ENCODE measurements around the gene ZNF777.
"Not testable (repeated sequence)": the region's sequence is repeated elsewhere in the genome, so short reads cannot be mapped to it uniquely, and the experiment has no call there.

The ZNF777 gene

DNA sequence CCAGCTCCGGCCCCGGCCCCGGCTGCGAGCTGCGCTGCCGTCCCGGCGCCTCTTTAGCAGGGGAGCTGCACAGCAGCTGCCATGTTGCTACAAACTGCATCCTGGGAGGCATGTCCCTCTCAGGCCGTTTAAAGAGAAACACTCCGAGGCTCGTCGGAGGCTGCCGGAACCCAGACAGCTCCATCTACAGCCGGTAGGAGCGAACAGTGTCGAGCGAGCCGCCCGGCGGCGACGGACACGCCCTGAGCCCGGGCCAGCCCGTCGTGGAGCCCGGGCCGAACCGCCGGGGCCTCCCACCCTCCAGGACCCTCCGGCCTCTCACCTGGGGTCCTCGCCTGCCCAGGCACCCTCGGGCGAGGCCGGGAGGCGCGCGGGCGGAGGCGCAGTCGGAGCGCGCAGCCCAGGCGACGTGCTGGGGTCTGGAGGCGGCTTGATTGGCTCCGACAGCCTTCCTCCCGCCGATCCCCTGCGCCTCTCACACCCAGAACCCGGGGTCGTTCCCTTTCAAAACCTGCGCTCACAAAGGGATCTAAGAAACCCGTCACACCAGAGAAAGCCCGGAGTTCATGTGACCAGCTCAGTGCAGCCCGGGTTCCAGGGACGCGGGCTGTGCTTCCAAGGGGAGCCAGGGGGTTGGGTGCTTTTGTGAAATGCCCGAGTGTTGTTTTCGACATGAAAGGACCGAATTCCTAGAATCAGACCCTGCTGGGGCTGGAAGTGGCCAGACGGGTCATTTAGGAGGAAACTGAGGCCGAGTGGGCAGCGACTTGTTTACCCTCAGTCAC is at the start of gene ZNF777:
ZNF777 (minus strand) TSS at position 570 of the 785 bp plus-strand sequence. CDS start 5,040 bp downstream, outside the sequence.
- in situ Hi-C loops (cut with MboI; ENCODE audit: low sequenced_read_pairs), result no loop called here

DNA sequence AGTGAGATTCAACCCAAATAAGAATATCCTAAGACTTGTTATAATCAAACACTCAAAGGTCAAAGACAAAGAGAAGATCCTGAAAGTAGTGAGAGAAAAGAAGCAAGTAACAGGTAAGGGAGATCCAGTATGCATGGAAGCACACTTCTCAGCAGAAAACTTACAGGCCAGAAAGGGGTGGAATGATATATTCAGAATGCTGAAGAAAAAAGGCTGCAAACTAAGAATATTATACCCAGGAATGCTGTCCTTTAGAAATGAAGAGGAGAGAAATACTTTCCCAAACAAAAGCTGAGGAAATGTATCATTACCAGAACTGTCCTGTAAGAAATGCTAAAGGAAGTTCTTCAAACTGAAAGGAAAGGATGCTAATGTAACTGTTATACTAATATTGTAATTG is 49.4 kb upstream of the ZNF777 start:
- in situ Hi-C loops (cut with MboI; ENCODE audit: low sequenced_read_pairs), result no loop called here

DNA sequence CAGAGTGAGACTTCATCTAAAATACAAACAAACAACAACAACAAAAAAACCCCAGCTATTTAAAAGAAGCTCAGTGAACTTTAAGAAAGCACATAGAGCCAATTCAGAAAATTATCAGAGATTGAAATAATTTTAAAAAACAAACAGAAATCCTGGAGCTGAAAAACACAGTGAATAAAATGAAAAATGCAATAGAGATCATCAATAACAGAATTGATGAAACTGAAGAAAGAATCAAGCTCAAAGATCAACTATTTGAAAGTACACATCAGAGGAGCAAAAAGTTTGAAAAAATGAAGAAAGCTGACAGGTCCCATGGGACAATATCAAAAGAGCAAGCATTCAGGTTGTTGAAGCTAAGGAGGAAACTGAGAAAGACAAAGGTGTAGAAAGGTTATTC is 48.9 kb upstream of the ZNF777 start:
- in situ Hi-C loops (cut with MboI; ENCODE audit: low sequenced_read_pairs), result no loop called here

DNA sequence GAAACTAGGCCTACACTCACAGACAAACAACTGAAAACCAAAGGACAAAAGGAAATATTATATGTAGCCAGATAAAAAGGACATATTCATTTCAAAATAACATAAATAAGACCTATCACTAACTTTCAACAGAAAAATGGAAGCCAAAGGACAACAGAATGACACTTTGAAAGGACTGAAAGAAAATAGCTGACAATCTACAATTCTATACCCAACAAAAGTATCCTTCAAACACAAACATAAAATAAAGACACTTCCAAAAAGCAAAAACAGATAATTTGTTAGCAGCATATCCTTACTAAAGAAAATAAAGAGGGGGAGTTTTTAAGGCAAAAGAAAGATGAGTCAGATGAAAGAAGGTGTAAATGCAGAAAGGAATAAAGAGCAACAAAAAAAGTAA is 44.7 kb upstream of the ZNF777 start:
- in situ Hi-C loops (cut with MboI; ENCODE audit: low sequenced_read_pairs), result no loop called here

DNA sequence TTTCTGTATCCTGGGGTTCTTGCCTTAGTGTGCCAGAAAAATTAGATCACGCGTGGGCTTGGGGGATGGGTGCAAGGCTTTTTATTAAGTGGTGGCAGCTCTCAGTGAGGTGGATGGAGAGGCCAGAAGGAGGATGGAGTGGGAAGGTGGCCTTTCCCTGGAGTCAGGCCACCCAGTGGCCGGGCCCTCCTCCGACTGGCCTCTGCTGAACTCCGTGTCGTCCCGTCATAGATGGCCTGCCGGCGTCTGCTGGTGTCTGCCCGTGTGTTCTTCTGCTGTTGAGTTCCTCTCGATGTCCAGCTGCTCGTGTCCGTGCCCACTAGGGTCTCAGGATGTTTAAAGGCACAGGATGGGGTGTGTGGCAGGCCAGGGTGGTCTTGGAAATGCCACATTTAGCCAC is 40.8 kb upstream of the ZNF777 start:
- in situ Hi-C loops (cut with MboI; ENCODE audit: low sequenced_read_pairs), result no loop called here

DNA sequence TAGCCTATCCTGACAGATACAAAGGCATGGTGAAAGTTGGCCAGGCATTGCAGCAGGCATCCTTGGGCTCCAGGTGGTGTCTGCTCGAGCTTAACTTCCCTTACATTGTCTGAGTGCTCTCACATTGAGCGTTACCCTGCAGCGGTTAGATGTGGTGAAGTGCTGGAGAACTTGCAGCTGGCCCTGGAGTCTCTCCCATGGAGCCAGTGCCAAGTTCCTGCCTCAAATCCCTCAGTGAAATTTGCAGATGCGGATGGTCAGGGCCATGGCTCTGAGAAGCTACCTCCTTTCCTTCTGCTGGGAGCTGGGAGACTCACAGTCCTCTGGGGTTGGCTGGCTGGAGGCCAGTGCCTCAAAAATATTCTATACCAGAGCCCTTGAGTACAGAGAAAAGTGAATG is 40.0 kb upstream of the ZNF777 start:
- in situ Hi-C loops (cut with MboI; ENCODE audit: low sequenced_read_pairs), result no loop called here

DNA sequence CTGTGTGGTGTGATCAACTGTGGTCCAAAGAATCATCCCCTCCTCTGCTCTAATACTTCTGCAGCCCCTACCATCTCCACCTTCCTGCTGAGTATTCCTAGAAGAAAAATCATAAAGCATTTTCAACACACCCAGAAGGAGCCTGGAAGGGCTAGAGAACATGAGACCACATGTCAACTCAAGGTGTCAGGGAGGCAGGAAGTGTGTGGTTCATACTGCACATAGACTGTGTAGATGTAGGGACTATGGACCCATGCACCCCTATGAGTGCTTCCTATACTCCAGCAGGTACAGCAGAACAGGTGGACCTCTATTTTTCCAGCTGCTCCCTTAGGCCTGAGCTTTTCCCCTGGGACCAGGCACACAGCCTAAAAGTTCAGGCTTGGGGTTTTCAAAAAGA is 39.3 kb upstream of the ZNF777 start:
- in situ Hi-C loops (cut with MboI; ENCODE audit: low sequenced_read_pairs), result no loop called here

DNA sequence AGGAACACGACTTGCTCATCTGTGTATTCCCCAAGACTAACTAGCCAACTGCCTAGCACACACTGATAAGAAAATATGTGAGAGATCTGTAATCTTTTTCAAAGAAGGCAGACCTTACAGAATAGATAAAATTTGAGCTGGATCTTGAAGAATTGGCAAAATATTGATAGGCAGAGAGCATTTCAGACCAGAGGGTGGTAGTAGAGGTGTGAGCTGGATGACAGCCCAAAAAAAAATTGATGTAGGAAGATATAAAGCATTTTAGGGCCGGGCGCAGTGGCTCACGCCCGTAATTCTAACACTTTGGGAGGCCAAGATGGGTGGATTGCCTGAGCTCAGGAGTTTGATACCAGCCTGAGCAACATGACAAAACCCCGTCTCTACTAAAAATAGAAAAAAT is 37.9 kb upstream of the ZNF777 start:
- in situ Hi-C loops (cut with MboI; ENCODE audit: low sequenced_read_pairs), result no loop called here

DNA sequence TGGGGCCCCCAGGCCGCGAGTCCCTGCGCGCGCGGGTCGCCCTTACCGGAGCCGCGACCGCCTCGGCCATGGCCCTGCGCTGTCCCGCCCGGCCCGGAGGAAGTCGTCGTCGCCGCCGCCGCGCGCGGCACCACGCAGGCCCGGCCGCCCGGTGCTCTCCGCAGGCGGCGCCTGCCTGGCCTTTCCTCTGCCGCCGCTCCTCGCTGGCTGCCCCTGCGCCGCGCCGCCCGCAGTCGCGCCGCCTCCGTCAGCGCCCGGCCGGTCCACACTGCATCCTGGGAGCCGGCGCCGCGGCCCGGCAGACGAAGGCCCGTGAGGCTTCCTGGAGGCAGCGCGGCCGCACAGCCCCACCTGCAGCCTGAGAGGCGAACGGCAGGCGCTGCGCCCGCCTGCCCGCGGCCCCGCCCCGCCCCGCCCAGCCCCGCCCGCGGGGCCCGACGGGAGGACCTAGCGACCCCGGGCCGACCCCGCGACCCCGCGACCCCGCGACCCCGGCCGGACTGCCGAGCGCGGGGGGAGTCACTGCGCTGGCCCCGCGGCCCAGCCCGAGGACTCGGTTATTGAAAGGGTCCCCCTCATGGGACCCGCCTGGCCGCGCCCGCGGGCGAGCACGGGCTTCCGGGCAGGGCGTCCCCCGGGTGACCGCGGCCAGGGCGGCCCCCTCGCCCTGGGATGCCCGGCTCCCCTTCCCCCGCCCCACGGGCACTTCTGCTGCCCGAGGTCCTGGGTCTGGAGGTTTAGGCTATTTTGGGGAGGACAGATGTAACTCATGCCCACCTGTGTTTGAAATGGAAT is 36.8 kb upstream of the ZNF777 start, which contains the start of gene ZNF746:
ZNF746 (minus strand) TSS at position 343 of the 795 bp plus-strand sequence; CDS start at position 70, 273 bp downstream.
- in situ Hi-C loops (cut with MboI; ENCODE audit: low sequenced_read_pairs), result no loop called here

DNA sequence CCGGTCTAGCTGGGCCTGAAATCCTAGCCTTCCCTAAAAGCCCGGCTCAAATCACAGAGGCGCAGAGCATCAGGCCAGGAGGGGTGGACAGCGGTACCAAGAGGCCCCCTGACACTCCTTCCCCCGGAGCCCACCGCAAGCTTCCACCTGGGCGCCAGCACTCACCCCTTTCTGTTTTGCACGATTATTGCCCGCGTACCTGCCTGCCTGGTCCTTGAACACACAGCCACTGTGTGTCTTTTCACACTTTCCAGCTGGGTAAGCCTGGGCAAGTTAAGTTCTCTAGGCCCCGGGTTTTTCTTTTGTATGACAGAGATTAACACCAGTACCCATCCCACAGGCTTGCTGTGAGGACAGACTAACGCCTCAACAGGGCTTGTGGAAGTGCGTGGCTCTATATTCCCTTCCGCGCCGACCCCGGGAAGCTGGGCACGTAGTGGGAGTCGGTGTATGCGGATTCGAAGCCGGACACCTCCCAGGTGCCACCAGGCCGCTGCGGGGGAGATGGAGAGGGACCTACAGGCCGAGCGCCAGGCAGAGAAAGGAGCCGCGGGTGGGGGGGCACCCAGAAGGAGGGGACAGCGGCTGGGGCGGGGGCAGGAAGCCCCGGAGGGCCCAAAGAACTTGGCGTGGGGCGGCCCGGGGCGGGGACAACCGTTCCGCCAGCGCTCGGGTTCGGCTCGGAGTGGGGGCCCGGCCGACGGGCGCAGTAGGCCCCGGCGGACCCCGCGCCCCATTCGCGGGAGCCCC is 36.0 kb upstream of the ZNF777 start:
- in situ Hi-C loops (cut with MboI; ENCODE audit: low sequenced_read_pairs), result no loop called here

DNA sequence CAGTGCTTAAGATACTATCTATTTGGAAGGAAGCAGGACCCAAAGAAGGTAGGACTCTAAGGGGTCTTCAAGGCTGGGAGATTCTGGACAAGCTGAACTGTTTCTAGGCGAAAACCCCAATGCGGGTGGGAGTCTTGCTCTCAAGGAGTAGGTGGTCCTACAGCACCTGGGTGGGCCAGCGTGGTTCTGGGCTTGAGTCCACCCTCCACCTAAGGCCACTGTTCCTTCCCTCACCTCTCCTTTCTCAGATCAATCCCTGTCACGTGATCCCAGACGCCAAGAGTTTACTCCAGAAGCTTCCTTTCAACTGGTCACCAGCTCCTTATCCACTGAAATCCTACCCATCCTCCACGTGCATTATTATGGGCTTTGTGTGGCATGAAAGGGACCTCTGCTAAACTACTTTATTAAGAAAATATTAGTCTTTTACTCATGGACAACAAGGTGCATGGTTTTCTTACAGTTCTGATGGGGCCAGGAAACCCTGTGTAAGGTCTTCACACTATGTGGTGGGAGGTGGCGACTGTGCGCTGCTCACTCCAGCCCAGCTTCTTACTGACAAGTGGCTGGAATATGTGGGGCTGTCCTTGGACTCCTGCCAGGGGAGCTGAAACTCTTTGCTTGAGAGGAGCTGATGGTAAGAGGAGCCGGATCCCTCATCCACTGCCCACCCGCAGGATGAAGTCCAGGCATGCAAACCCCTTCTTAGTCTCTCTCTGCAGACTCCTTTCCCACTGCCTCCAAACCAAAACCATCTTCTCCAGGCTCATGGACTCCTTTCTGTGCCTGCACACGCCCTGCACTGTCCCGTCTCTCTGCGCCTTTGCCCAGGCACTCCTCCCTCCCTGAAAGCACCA is 35.2 kb upstream of the ZNF777 start:
- in situ Hi-C loops (cut with MboI; ENCODE audit: low sequenced_read_pairs), result no loop called here

DNA sequence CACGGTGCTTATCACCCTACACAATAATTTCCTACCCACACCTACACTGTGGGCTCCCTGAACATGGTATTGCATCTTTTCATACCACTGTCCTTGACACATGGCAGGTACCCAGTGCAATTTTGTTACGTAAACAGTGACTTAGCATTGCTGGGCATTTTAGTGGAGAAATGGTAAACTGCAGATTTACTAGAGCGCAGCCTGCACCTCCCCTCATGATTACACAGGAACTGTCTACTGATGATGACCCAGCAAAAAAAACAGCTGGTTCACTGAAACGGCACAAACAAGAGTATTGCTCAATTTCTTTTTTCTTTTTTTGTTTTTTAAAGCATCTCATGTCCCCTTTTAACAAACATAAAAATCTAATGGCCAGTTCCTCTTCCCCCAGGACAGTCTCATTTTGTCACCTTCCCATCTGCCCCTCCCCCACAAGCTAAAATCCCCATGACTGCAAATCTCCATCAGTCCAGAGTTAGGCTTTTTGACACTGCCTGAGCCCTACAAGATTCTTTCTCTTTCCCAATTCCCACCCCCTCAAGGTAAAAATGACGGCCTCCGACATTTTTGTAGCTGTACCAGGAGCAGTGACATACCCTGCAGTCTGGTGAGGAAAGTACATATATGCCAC is 34.0 kb upstream of the ZNF777 start:
- in situ Hi-C loops (cut with MboI; ENCODE audit: low sequenced_read_pairs), result no loop called here

DNA sequence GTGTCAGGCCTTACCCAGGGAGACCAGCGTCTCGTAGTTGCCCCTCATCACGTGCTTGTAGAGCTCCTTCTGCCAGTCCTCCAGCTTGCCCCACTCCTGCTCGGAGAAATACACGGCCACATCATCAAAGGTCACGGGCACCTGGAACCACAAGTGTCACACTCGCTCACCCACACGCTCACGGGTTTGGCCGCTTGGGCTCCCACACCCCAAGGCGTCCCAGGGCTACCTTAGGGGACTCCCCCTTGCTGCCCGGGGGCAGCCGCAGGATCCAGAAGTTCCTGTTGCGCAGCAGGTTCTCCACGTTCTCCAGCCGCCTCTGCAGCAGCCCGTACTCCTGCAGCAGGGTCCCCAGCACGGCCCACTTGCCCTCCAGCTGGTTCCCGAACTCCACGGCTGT is 33.1 kb upstream of the ZNF777 start:
- in situ Hi-C loops (cut with MboI; ENCODE audit: low sequenced_read_pairs), result not testable (repeated sequence)

DNA sequence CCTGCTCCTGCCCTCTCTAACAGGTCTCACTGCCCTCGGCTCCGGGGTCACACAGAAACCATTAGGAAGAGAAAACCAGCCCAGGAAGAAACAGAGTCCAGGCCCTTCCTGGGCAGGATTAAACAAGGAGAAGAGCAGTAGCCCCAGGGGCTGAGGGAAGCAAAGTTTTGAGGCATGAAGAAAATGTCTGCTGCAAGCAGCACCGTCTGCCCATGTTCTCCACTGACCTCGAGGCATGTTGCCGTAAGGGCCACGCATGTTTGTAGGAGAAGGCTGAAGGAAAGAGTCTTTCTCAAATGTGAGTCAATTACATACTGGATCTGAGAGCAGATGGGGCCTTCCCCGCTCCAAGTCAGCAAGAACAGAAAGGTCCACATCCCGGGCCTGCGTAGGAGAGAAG is 32.5 kb upstream of the ZNF777 start:
- in situ Hi-C loops (cut with MboI; ENCODE audit: low sequenced_read_pairs), result no loop called here

DNA sequence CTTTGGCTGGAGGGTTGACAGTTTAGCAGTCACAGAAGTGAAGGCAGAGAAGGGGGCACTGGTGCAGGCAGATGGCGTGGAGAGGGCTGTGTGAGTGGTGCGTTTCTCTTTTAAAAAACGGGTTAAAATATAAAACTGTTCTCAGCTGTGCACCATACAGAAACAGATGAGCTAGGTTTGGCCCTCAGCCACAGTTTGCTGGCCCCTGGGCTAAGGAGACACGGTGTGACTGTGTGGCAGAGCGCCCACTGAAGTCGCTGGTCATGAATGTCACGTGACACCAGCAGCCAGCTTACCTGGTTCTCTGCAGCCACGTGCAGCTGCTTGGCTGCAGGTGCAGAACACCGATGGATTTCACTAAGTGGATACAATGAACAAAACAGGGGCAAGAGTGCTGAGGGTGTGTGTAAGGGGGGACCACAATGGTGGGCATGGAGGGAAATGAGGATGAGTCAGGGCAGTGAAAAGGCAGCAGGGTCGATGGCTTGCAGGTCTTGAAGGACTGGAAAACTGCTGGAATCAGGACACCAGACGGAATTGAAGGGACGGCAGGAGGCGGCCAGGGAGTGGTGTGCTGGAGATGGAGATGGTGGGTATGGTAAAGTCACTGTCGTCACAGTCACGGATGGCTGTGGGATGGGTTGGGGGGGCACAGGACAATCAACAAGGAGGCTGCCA is 29.4 kb upstream of the ZNF777 start:
- in situ Hi-C loops (cut with MboI; ENCODE audit: low sequenced_read_pairs), result no loop called here

DNA sequence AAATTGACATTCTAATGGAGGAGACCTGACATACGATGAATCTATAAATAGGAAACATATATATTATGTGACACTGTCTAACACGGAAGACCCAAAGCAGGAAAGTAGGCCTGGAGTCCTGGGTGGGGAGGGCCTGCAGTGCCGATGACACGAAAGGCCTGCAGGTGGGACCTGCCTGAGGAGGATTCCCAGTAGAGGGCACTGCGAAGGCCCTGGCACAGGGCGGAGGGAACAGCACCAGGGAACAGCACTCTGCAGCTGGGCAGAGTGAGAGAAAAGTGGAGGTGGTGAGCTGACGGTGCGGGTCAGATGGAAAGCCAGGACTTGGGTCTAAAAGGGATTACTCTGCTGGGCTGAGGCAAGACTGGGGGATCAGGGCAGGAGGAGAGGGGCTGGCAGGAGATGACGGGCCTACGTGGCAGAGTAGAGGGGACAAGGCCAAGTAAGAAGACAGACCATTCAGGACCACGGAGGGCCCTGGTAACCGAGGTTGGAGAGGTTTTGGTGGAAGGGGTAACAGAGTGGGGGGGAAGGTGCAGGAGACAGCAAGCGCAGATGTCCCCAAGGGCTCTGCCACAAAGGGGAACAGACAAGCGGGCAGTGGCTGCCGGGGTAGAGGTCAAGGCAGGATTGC is 28.6 kb upstream of the ZNF777 start:
- in situ Hi-C loops (cut with MboI; ENCODE audit: low sequenced_read_pairs), result no loop called here

DNA sequence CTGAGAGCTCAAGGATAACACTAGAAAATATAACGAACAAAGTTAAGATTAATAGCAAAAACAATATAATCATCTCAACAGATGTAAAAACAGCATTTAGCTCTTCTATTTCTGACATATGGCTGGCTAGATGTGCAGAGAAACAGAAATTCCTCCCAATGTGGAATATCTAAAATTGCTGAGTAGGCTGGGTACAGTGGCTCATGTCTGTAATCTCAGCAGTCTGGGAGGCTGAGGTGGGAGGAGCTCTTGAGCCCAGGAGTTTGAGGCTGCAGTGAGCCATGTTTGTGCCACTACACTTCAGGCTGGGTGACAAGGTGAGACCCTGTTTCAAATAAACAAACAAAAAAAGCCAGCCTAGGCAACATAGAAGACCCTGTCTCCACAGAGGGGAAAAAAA is 18.7 kb upstream of the ZNF777 start:
- in situ Hi-C loops (cut with MboI; ENCODE audit: low sequenced_read_pairs), result no loop called here

DNA sequence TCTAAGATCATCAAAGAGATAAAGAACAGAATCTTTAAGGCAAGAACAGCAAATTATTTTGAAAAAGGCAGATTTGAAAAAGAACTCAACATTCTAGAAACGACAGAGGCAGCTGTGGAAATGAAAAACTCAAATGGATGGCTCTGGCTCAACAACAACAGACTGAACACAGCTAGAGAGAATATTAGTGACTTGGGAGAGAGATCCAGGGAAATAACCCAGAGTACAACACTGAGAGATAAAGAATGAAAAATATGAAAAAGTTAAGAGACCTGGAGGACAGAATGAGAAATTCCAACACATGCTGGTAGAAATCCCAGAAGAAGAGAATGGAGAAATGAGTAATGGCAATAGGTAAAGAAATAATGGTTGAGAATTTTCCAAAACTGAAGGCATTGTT is 17.9 kb upstream of the ZNF777 start:
- in situ Hi-C loops (cut with MboI; ENCODE audit: low sequenced_read_pairs), result no loop called here

Measured in HL-60/S4 treated with phorbol 12-myristate 13-acetate at 8.2 ng/mL for 4 days and 3 days (cell line).